ENCODE data around the gene SPTBN1. TPM values are rescaled to one million over a fixed set of nuclear protein-coding genes. Genes with fewer than 3 reads are reported as not detected.

Gene SPTBN1
- total and polyA plus RNA-seq, 2 of the 13 experiments (the other 11 are each of a cell fraction or from before 2014, with no cell fraction given) = 123 to 299 TPM

- TF ChIP-seq, protein P1, sequence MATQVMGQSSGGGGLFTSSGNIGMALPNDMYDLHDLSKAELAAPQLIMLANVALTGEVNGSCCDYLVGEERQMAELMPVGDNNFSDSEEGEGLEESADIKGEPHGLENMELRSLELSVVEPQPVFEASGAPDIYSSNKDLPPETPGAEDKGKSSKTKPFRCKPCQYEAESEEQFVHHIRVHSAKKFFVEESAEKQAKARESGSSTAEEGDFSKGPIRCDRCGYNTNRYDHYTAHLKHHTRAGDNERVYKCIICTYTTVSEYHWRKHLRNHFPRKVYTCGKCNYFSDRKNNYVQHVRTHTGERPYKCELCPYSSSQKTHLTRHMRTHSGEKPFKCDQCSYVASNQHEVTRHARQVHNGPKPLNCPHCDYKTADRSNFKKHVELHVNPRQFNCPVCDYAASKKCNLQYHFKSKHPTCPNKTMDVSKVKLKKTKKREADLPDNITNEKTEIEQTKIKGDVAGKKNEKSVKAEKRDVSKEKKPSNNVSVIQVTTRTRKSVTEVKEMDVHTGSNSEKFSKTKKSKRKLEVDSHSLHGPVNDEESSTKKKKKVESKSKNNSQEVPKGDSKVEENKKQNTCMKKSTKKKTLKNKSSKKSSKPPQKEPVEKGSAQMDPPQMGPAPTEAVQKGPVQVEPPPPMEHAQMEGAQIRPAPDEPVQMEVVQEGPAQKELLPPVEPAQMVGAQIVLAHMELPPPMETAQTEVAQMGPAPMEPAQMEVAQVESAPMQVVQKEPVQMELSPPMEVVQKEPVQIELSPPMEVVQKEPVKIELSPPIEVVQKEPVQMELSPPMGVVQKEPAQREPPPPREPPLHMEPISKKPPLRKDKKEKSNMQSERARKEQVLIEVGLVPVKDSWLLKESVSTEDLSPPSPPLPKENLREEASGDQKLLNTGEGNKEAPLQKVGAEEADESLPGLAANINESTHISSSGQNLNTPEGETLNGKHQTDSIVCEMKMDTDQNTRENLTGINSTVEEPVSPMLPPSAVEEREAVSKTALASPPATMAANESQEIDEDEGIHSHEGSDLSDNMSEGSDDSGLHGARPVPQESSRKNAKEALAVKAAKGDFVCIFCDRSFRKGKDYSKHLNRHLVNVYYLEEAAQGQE (IDR thresholded peaks at IDR 0.05; ENCODE audit: borderline replicate concordance in 1 of 2, low read depth in 1 of 2, low read length in 2 of 2) = peak in 1 of 2 experiments; percentile 13; a peak in 2 of 4 replicates
- TF ChIP-seq GABPB1 (CRISPR knock-in tag; IDR thresholded peaks at IDR 0.05) = peak; percentile 78
- no peak for TF ChIP-seq EEA1 (CRISPR knock-in tag; IDR thresholded peaks at IDR 0.05; ENCODE audit: borderline replicate concordance)
- no peak for TF ChIP-seq MYNN (CRISPR knock-in tag; IDR thresholded peaks at IDR 0.05; ENCODE audit: low read depth)
- peak; percentile 53 for TF ChIP-seq ETV5 (CRISPR knock-in tag; IDR thresholded peaks at IDR 0.05; ENCODE audit: borderline replicate concordance)
- TF ChIP-seq ZNF280B (CRISPR knock-in tag; IDR thresholded peaks at IDR 0.05; ENCODE audit: borderline replicate concordance) = peak; percentile 43; the same call in 1 of the 2 replicates
- no peak for TF ChIP-seq ZNF782 (CRISPR knock-in tag; IDR thresholded peaks at IDR 0.05; ENCODE audit: borderline replicate concordance)
- no peak for TF ChIP-seq MLLT10 (CRISPR knock-in tag; IDR thresholded peaks at IDR 0.05)
- no peak for TF ChIP-seq LRRFIP1 (CRISPR knock-in tag; conservative IDR thresholded peaks at IDR 0.05)
- TF ChIP-seq ZNF337 (CRISPR knock-in tag; IDR thresholded peaks at IDR 0.05; ENCODE audit: borderline replicate concordance, low read depth) = no peak
- TF ChIP-seq RBM39 (IDR thresholded peaks at IDR 0.05; ENCODE audit: low read depth, low read length, poor library complexity, severe bottlenecking) = no peak
- no peak for TF ChIP-seq ELK4 (CRISPR knock-in tag; IDR thresholded peaks at IDR 0.05; ENCODE audit: borderline replicate concordance)
- TF ChIP-seq ZNF672 (CRISPR knock-in tag; IDR thresholded peaks at IDR 0.05) = no peak; the same call in 1 of the 2 replicates
- TF ChIP-seq NR3C1 (CRISPR knock-in tag; IDR thresholded peaks at IDR 0.05) = no peak
- TF ChIP-seq SUZ12 (IDR thresholded peaks at IDR 0.05; ENCODE audit: low read depth, low read length) = no peak
- TF ChIP-seq, protein P2, sequence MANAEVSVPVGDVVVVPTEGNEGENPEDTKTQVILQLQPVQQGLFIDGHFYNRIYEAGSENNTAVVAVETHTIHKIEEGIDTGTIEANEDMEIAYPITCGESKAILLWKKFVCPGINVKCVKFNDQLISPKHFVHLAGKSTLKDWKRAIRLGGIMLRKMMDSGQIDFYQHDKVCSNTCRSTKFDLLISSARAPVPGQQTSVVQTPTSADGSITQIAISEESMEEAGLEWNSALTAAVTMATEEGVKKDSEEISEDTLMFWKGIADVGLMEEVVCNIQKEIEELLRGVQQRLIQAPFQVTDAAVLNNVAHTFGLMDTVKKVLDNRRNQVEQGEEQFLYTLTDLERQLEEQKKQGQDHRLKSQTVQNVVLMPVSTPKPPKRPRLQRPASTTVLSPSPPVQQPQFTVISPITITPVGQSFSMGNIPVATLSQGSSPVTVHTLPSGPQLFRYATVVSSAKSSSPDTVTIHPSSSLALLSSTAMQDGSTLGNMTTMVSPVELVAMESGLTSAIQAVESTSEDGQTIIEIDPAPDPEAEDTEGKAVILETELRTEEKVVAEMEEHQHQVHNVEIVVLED (CRISPR knock-in tag; IDR thresholded peaks at IDR 0.05; ENCODE audit: borderline replicate concordance) = peak; percentile 69
- TF ChIP-seq ZNF317 (CRISPR knock-in tag; IDR thresholded peaks at IDR 0.05) = no peak
Observed at GRCh38 chr2:54455563-54456361, at the start of gene SPTBN1 (continued).
